ENCODE data around the gene SLC44A3. TPM values are rescaled to one million over a fixed set of nuclear protein-coding genes. Genes with fewer than 3 reads are reported as not detected.

The SLC44A3 gene
- total RNA-seq, 2 donors from 2014 or later, result 3.7 to 5.4 TPM

GRCh38 chr1:94887603-94888171 is 67.5 kb downstream of the SLC44A3 start:
- intact Hi-C loops (cut with DNase I), result no loop called here
- DNase-seq, result no peak
- ATAC-seq, result no peak

DNA sequence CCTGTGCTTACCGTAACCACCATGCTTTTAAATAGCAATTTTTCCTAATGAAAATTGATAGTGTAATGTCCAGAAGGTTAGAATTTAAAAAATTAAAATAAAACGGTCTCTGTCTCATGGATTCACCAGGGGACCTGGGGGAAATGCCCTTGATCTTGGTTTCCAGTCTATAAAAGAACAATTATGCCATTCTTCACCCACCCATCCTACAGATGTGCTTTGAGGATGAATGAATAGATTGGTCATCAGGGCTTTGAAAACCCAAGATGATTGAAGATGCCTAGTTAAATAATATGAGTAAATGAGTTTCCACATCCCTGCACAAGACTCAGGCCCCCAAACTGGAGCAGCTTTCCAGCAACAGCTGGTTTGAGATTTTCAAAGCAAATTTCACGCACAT is 68.0 kb downstream of the SLC44A3 start:
- intact Hi-C loops (cut with DNase I), result no loop called here
- ATAC-seq, result no peak

DNA sequence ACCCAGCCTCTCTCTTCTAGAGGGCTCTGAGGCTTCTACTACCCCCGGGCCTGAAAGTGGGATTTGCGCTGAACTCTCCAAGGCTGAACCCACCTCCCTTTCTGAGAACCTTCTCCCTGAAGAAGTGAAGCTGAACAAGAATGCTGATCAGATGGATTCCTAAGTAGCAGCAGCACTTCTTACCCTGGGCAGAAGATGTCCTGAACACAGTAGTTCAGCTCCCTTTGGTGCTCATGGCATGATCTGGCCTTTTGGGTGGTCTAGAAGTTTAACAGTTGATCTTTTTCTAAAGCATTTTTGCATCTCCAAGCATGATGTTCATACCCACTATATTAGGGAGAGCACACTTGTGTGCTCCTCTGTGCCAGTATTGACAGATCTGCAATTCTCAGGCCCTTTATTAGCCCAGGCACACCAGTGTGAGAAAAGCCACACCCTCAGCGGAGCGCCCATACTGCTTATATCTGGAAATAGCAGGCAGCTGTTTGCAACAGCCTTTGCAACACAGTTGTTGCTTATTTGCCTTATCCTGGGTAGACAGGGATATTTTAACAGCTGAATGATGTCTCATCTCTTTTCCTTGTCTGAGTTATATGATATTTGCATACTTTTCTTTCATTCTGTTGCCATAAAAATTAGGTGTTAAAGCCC is 72.6 kb downstream of the SLC44A3 start:
- intact Hi-C loops (cut with DNase I), result no loop called here
- DNase-seq, result no peak
- ATAC-seq, result no peak

More for the DNA sequence above, 68.0 kb downstream of the SLC44A3 start:
- no peak for DNase-seq

DNA sequence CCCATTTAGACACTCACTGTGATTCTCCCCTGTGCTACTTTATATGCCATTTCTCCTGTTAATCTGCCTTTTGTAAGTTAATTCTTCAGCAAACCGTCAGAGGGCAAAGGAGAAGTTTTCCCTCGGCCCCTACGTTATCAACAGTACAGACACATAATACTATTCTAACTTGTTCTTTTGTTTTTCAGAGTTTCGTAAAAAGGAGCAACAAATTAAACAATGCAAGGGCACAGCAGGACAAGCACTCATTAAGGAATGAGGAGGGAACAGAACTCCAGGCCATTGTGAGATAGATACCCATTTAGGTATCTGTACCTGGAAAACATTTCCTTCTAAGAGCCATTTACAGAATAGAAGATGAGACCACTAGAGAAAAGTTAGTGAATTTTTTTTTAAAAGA is 74.5 kb downstream of the SLC44A3 start:
- intact Hi-C loops (cut with DNase I), result no loop called here
- ATAC-seq (no peak), DNase-seq (no peak)

GRCh38 chr1:94895518-94895917 is 75.4 kb downstream of the SLC44A3 start:
- no peak for ATAC-seq
- no peak for DNase-seq
- intact Hi-C loops (cut with DNase I), result no loop called here

GRCh38 chr1:94898491-94899385 is 78.6 kb downstream of the SLC44A3 start:
- no peak for DNase-seq
- intact Hi-C loops (cut with DNase I), result no loop called here
- ATAC-seq, result no peak

DNA sequence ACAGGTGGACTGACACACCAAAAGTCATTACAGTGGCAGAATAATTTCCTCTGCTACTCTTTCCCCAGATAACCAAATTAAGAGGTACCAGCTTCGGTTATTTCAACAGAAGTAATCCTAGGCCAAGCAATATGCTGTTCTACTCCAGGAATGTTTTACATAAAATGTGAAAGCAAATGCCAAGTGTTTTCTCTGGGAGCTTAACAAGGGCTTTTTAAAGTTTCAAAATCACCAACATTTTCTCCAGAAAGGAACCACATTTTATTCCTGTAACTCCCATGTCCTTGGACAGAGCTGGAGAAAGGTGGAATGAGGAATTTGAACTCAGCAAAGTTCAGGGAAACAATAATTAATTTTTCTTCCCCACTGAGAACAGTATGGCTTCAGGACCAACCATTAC is 79.6 kb downstream of the SLC44A3 start:
- no peak for DNase-seq
- intact Hi-C loops (cut with DNase I), result no loop called here
- no peak for ATAC-seq

DNA sequence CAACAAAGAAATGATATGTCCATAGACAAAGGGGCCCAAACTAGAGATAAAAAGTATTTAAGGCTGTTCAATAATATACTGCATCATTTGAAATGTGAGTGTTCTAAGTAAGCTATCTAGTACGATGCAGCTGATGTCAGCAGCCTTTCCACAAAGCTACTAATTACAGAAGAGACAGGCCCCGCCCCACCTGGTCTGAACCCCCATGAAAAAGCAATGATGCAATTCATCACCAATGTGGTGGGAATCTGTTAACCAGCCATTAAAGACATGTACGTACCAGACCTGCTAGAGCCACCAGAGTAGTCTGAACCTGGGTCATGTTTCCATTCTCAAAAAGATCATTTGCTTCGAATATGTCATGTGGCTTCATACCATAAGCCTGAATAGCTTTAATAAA is 81.7 kb downstream of the SLC44A3 start:
- intact Hi-C loops (cut with DNase I), result no loop called here
- ATAC-seq, result no peak
- DNase-seq, result no peak

DNA sequence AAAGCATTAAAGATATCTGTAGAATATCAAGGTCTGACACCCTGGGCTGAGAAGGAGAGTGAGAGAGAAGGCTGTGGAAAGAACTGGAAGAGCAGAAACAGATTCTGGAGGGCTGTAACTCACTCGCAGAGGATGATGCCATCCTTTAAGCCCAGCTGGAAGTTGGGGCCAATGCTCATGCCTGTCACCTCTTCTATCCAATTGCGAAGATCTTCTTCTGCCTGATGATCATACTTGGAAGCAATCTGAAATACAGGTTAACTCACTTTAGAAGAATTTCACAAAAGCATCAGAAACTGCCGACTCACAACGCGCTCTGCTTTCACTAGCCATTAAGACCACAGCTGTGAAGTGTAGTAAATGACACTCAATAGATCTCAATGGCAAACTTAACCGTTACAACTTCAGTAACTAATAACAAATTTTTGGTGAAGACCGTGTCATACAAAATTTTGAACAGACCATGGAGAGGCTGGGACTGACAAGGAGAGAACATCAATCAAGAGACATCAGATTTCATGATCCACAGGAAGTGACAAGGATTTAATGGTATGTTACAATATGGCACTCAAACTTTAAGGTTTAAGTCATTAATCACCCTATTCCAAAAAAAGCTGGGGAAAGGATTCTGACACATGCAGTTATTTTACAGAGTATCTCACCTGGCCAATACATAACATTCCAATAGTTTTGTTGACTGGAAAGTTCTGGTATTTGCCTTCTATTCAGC is 83.3 kb downstream of the SLC44A3 start:
- no peak for DNase-seq
- intact Hi-C loops (cut with DNase I), result no loop called here
- no peak for ATAC-seq

DNA sequence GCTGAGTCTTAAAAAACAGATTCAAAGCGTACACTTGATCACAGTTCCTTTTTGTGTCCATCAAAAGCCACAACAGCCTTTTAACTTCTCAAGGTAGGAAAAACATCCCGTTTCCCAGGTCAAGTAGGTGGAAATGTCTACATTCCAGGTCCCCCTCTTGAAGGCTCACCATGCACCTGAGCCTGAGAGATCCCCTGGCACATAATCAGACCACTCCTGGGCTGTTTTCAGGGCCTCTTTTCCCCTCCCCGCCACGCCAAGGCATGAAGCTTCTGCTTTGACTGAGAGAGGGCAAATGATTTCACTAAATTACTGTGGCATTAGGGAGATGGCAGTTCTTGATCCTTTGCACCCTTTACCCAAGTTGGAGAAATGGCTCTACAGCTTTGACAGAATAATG is 85.0 kb downstream of the SLC44A3 start:
- intact Hi-C loops (cut with DNase I), result no loop called here
- ATAC-seq (no peak), DNase-seq (no peak)

DNA sequence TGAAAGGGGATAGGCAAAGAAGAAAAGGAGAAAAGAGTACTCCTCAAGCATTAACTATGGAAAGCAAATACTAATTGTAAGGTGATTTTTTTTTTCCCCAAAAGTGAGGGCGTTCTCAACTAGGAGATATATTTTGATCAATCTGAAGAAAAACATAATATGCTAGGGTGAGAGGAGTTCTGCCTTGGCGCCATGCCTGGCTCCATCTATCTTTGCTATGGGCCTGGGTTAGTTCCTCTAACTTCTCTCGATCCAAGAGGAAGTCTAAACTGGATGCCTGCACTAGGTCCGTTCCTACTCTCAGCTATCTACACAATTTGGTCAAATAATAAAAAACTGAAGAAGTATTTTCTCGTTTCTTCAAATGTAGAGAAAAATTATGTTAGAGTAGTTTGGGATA is 86.2 kb downstream of the SLC44A3 start:
- no peak for ATAC-seq
- intact Hi-C loops (cut with DNase I), result no loop called here
- DNase-seq, result no peak

GRCh38 chr1:94907136-94907535 is 87.0 kb downstream of the SLC44A3 start:
- no peak for ATAC-seq
- intact Hi-C loops (cut with DNase I), result no loop called here
- no peak for DNase-seq

- ATAC-seq (no peak), DNase-seq (no peak)
- intact Hi-C loops (cut with DNase I), result no loop called here
Measured at GRCh38 chr1:94908190-94908589, 88.0 kb downstream of the SLC44A3 start.

- DNase-seq (no peak), ATAC-seq (no peak)
- intact Hi-C loops (cut with DNase I), result no loop called here
Measured at GRCh38 chr1:94908965-94909364, 88.8 kb downstream of the SLC44A3 start.

- intact Hi-C loops (cut with DNase I), result no loop called here
- DNase-seq (no peak), ATAC-seq (no peak)
Measured at GRCh38 chr1:94909486-94909885, 89.3 kb downstream of the SLC44A3 start.

DNA sequence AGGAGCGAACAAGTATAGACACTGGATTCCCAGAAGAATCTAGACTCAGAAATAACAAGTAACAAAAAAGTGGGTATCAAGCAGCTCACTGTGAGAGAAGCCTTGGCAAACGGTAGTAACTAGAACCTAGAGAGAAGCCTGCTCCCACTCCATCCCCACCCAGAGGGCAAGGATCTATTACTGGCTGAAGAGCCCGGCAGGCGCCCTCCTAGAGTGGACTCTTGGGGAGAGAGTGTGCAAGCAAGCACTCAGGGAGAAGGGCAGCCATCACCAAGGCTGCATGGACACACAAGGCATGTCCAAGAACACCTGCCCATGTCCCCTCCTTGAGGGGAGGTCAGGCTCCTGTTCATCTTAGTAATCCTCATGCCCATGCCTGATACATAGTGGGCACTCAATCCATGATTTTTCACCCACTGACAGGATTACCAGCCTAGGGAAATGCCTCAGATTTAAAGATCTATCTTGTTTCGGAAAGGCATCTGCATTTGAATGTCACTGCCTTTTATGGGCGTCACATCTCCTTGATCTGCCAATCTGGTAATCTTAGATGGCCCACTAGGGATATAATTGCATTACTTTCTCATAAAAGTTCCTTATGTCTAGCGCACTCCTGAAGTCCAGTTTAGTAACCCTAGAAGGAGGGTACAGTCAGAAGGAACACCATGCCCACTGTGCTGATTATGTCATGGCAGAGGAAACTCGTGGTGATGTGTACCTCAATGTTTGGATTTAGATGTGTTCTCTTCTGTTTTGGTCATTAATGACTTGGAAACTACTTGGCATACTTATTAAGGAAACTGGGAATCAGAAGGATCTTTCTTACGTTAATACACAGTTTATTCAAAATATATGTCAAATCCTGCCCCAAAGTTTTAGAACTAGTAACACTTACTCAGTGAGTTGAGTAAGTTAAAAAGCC is 92.4 kb downstream of the SLC44A3 start:
- DNase-seq (no peak), ATAC-seq (no peak)
- intact Hi-C loops (cut with DNase I), result no loop called here

- ATAC-seq (no peak), DNase-seq (no peak)
- intact Hi-C loops (cut with DNase I), result no loop called here
Measured at GRCh38 chr1:94917251-94917650, 97.1 kb downstream of the SLC44A3 start.

DNA sequence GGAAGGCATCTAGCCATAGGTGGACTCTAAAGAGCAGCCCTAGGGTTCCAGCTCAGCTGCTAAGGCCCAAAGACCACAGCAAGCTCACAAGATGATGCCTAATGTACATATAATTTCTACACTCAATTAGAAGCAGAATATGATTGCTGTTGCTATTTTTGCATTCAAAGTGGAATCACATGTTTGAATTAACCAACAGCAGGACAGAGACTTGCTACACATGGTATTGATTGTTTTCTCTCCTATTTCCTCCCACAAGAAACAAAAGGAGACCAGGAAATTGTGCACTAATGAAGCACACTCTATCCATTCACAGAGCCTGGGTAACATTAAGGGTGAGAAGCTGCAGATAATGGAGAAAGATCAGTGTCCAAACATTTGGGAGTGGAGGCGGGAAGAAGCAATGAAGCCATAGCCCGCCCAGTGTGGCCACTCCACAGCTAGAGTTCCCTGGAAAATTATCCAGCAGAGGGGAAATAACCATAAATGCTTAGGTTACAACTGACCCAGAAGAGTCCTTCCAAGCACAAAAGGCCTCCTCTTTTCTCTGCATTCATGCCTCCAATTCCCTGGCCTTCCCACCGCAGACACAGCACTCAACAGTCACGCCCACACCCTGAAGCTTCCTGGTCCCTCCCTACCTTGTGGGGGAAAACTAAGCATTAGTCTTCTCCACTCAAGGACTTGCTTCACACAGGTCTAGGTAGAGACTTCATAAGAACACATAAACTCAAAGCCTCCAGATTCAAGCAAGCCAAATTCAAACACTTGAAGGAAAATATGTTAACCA is 99.3 kb downstream of the SLC44A3 start:
- intact Hi-C loops (cut with DNase I), result loop anchor here in 1 of 2 donors (10.0 kb wide), 1 partner anchor 55 kb away; no protein-coding TSS in a partner anchor
- peak in 1 of 2 donors; percentile 20 for ATAC-seq
- no peak for DNase-seq
